Measurements from ENCODE around the gene RPS3A. TPM values are rescaled to one million over a fixed set of nuclear protein-coding genes. Genes with fewer than 3 reads are reported as not detected.

The RPS3A gene
- polyA plus RNA-seq, 1 donor from 2014 or later = 4,982 TPM

DNA sequence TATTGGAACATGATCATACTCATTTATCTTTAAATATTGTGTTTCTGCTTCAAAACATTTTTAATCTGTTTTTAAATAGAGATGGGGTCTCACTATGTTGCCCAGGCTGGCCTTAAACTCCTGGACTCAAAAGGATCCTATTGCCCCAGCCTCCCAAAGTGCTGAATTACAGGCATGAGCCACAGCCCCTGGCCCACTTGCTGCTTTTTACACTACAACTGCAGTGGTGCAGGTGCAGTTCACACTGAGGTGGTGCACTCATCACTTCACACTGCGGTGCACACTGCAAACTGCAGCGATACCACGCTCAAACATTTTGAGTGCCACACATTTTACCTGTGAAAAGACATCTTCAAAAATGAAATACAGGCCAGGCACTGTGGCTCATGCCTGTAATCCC lies 10.8 kb downstream of the RPS3A start:
- H3K27me3 ChIP-seq (ENCODE audit: insufficient read depth, low read depth, low read length) = no peaks in the 10 kb centered on the region
- no peak for TF ChIP-seq REST (IDR thresholded peaks at IDR 0.05; ENCODE audit: borderline replicate concordance)
- no peak for TF ChIP-seq RAD21 (conservative IDR thresholded peaks at IDR 0.05)
- H3F3A ChIP-seq (ENCODE audit: insufficient read depth, low read length, poor library complexity, severe bottlenecking) = no peaks in the 10 kb centered on the region
- H3K79me2 ChIP-seq (replicated peaks; ENCODE audit: insufficient read depth, low read length) = no peaks in the 10 kb centered on the region
- no peak overlapping the region for H3K9ac ChIP-seq (ENCODE audit: low read length)
- no peaks in the 10 kb centered on the region for H3K9me2 ChIP-seq (ENCODE audit: insufficient read depth, low read length)
- no peak overlapping the region for H3K4me3 ChIP-seq (ENCODE audit: low read length)
- H2AFZ ChIP-seq (ENCODE audit: low read depth, low read length) = no peak overlapping the region
- no peak overlapping the region for H3K4me2 ChIP-seq (ENCODE audit: low read length)
- H3K36me3 ChIP-seq (ENCODE audit: insufficient read depth, low read length) = peaks cover 3% of the 10 kb centered on the region
- H3K9me3 ChIP-seq (ENCODE audit: low read length) = no peaks in the 10 kb centered on the region
- no peak overlapping the region for H3K27ac ChIP-seq (ENCODE audit: low read length)
- H4K20me1 ChIP-seq (ENCODE audit: insufficient read depth) = no peaks in the 10 kb centered on the region

DNA sequence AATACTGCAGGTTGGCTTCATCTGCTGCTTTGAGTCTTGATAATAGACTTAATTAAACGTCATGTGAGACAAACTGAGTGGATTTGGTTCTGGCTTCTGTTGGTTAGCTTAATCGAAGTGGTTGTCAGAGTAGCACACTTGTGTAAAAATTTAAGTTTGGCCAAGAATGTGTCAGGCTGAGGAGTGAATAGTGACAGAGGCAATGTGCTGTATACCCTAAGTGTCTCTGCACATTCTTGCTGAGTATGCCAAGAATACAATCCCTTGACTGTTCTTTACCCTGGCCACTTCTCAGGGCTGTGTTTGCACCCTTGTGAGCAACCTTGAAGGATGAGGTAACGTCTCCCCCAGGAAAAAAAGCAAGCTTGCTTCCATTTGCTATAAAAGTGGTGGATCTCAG lies 14.9 kb downstream of the RPS3A start:
- Histone ChIP-seq H3K9me2 (ENCODE audit: insufficient read depth, low read length) (no peaks in the 10 kb centered on the region), H2AFZ (ENCODE audit: low read depth, low read length) (no peak overlapping the region), H3K79me2 (replicated peaks; ENCODE audit: insufficient read depth, low read length) (no peaks in the 10 kb centered on the region), H3K27me3 (ENCODE audit: insufficient read depth, low read depth, low read length) (no peaks in the 10 kb centered on the region), H3K4me2 (ENCODE audit: low read length) (no peak overlapping the region), H3K4me3 (ENCODE audit: low read length) (no peak overlapping the region), H3K9ac (ENCODE audit: low read length) (no peak overlapping the region), H3F3A (ENCODE audit: insufficient read depth, low read length, poor library complexity, severe bottlenecking) (no peaks in the 10 kb centered on the region), H3K36me3 (ENCODE audit: insufficient read depth, low read length) (no peaks in the 10 kb centered on the region), H4K20me1 (ENCODE audit: insufficient read depth) (no peaks in the 10 kb centered on the region), H3K27ac (ENCODE audit: low read length) (no peak overlapping the region), H3K9me3 (ENCODE audit: low read length) (no peaks in the 10 kb centered on the region)
- TF ChIP-seq EP300 (conservative IDR thresholded peaks at IDR 0.05; ENCODE audit: poor library complexity, severe bottlenecking) (no peak), RAD21 (conservative IDR thresholded peaks at IDR 0.05) (no peak), SMC3 (conservative IDR thresholded peaks at IDR 0.05; ENCODE audit: poor library complexity) (no peak), POLR2AphosphoS5 (IDR thresholded peaks at IDR 0.05) (no peak), EZH2 (IDR thresholded peaks at IDR 0.05; ENCODE audit: borderline replicate concordance, insufficient read depth, low read length, poor library complexity, severe bottlenecking) (no peak), REST (IDR thresholded peaks at IDR 0.05; ENCODE audit: borderline replicate concordance) (no peak), TAF1 (IDR thresholded peaks at IDR 0.05; ENCODE audit: low read depth) (no peak)
- TF ChIP-seq, protein P1, sequence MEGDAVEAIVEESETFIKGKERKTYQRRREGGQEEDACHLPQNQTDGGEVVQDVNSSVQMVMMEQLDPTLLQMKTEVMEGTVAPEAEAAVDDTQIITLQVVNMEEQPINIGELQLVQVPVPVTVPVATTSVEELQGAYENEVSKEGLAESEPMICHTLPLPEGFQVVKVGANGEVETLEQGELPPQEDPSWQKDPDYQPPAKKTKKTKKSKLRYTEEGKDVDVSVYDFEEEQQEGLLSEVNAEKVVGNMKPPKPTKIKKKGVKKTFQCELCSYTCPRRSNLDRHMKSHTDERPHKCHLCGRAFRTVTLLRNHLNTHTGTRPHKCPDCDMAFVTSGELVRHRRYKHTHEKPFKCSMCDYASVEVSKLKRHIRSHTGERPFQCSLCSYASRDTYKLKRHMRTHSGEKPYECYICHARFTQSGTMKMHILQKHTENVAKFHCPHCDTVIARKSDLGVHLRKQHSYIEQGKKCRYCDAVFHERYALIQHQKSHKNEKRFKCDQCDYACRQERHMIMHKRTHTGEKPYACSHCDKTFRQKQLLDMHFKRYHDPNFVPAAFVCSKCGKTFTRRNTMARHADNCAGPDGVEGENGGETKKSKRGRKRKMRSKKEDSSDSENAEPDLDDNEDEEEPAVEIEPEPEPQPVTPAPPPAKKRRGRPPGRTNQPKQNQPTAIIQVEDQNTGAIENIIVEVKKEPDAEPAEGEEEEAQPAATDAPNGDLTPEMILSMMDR (IDR thresholded peaks at IDR 0.05; ENCODE audit: poor library complexity, severe bottlenecking) = no peak

Data from neural cell (in vitro differentiated cells).